Astrocyte of the hippocampus (primary cell): Measurements from ENCODE around the gene FOXL3.
"Not testable (repeated sequence)": the region's sequence is repeated elsewhere in the genome, so short reads cannot be mapped to it uniquely, and the experiment has no call there.

Experiments used
- DNase-seq: peaks from one replicate; pipeline ENCODE4 v3.0.0; 2011; ENCODE audit warnings: low read depth, low spot score

FOXL3 gene

DNA sequence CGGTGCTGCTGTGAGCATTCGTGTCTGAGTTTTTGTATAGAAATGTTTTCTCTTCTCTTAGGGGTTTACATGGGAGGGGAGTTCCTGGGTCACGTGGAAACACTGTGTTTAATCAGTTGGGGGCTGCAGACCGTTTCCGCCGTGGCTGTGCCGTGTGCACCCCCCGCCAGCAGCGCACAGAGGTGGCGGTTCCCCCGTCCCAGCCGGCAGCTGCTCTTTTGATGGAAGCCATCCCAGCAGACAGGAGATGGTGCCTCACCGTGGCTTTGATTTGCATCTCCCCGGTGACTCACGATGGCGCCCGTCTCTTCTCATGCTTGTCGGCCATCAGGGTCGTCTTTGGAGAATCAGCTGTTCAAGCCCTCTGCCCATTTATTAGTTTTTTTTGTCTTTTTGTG lies 34.9 kb upstream of the FOXL3 start:
- no peak for DNase-seq

DNA sequence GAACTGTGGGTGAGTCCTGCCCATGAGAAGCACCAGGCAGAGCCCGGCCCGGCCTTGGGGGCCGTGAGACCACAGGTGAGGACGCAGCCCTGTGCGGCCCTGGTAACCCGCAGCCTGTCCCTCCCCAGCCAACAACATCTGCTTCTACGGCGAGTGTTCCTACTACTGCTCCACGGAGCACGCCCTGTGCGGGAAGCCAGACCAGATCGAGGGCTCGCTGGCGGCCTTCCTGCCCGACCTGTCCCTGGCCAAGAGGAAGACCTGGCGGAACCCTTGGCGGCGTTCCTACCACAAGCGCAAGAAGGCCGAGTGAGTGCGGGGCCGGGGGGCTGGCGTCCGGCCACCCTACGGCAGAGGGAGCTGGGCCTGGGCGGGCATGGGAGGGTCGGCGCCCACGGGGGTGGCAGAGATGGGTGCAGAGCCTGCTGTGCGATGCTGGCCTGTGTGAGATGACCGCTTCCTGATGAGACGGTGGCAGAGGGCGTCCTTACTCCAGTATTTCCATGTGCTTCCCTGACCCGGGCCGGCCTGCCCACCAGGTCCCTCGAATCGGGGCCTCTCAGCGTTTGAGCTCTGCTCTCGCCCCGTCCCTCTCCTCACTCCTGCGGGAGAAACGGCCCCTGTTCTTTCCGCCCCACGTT lies 34.1 kb upstream of the FOXL3 start:
- no peak for DNase-seq

DNA sequence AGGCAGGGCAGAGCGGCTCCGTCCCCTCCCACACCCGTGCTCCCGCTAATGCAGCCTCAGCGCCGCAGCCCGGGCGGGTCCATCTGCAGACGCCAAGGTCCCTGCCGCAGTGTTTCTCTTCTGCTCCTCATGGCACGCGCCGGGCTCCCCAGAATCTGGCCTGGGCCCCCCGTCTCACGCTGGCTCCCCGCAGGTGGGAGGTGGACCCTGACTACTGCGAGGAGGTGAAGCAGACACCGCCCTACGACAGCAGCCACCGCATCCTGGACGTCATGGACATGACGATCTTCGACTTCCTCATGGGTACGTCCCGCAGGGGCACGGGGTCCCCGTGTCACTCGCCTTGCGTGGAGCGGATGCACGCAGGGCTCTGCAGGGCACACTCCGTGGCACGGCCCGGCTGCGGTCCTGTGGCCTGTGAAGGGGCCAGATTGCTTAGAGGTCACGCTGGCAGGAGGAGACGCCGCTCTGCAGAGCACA lies 33.5 kb upstream of the FOXL3 start:
- no peak for DNase-seq

DNA sequence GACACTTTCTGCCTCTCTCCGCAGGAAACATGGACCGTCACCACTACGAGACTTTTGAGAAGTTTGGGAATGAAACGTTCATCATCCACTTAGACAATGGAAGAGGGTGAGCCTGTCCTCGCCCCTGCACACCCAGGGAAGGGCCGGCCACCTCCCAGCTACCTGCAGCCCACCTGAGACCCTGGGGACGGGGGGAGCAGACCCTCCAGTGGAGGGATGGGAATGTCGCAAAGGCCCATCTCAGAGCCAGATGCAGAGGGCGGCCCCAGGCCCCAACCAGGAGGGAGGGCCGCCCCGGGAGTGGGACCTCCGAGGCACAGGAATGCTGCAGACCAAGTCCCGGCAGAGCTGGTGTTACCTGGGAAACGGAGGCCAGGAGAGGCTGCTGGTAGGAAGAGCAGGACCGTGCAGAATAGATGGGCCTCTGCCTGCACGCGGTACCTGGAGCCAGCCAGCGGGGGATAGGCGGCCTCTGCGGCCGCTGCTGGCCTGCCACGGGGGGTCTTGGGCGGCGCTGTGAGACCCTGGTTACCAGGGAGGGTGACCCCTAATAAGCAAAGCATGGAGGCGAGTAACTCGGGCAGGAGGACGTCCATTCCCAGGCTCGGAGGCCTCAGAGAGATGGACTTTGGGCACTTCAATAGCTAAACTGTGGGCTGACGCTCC lies 32.9 kb upstream of the FOXL3 start:
- DNase-seq, result no peak

DNA sequence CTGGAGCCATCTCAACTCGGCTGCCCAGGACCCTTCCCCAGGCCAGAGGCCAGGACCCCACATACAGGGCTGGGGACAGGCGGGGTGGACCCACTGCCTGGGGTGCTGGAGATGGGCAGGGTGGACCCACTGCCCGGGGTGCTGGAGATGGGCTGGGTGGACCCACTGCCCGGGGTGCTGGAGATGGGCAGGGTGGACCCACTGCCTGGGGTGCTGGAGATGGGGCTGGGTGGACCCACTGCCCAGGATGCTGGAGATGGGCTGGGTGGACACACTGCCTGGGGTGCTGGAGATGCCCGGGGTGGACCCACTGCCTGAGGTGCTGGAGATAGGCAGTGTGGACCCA lies 32.4 kb upstream of the FOXL3 start:
- no peak for DNase-seq

DNA sequence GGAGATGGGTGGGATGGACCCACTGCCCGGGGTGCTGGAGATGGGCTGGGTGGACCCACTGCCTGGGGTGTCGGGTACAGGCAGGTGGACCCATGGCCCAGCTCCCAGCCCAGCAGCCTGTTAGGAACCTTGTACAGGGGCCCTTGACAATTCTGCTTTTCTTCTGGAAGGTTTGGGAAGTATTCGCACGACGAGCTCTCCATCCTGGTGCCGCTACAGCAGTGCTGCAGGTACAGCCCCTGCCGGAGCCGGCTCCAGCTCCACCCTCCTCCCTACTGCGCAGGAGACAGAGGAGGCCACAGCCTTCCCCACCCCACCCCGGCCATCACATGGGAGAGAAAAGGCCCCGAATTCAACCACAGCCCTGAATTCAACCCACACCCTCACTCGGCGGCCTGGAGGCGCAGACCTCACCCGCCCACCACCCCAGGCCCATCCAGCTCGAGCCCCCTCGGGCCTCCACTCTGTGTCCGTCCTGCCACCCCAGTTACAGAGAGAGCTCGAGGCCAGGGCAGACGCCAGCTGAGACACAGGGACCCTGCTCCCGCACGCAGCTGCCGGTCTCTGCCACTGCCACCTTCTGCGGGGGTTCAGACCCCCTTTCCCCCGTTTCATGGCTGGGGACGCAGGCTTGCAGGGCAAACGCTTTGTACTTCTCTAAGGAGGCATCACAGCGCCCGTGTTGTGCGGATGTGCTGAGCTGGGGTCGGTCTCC lies 31.3 kb upstream of the FOXL3 start:
- no peak for DNase-seq

DNA sequence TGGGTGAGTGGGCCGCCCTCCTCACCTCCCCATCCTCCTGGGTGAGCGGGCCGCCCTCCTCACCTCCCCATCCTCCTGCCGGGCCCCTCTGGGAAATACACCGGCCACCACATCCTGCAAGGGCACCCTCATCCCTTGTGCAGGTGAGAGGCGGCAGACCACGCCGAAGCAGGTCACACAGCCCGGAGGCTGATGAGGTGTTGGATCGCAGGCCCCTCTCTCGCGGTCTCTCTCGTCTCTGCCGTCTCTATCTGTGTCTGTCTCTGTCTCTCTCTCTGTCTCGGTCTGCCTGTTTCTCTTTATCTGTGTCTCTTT lies 30.8 kb upstream of the FOXL3 start:
- DNase-seq, result no peak

DNA sequence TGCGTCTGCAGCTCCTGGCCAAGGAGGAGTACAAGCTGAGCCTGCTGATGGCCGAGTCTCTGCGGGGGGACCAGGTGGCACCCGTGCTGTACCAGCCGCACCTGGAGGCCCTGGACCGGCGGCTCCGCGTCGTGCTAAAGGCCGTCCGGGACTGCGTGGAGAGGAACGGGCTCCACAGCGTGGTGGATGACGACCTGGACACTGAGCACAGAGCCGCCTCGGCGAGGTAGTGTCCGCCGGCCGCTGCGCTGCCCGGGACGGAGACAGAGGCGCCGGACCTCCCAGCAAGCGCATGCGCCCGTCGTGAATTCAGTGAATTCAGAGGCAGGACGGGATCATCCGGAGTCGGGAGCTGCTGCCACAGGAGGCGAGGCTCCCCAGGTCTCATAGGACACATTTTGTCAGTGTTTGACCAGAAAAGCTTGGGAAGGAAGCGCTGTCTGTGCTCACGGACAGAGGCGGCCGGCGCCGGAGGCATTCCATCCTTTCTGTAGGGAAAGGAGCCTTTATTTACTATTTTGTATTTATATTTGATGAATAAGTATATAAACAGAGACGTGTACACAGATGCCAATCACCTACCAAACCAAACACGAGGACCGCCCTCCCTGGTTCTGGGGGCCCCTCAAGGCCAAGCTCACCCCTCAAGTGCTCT lies 30.1 kb upstream of the FOXL3 start:
- no peak for DNase-seq

DNA sequence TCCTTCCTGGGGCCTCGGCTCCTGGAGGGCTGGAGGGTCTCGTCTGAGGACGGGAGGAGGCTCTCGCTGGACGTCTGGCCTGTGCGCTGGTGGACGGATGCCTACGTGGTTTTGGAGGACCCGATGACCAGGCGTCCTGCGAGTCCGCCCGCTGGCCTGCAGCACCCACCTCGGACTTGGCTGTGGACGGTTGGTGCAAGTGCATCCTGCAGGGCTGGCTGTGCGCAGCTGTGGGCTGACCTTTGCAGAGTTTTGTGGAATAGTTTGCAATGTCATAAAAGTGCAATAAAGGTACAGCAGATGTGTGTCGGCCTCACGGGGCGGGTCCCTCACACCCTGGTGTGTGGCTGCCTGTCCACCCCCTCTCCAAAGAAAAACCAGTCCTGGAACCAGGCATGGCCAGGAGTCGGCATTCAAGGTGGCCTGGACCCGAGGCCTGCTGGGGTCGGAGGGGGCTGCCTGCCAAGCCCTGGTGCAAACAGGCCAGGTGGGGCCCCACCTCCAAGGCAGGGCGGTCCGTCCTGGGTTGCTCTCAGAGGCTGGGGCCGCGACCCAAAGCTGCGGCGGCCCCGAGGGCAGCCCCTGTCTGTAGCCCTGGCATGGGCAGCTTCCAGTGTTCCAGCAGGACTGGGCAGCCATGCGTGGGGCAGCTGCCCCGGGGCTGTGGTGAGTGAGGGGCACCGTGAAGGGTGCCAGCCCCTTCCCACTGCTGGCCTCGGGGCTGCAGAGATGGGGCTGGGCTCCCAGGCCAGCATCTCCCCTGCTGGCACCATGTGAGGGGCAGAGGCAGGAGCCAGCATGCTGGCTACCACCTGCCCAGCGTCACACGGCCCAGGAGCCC lies 29.3 kb upstream of the FOXL3 start:
- DNase-seq, result no peak

DNA sequence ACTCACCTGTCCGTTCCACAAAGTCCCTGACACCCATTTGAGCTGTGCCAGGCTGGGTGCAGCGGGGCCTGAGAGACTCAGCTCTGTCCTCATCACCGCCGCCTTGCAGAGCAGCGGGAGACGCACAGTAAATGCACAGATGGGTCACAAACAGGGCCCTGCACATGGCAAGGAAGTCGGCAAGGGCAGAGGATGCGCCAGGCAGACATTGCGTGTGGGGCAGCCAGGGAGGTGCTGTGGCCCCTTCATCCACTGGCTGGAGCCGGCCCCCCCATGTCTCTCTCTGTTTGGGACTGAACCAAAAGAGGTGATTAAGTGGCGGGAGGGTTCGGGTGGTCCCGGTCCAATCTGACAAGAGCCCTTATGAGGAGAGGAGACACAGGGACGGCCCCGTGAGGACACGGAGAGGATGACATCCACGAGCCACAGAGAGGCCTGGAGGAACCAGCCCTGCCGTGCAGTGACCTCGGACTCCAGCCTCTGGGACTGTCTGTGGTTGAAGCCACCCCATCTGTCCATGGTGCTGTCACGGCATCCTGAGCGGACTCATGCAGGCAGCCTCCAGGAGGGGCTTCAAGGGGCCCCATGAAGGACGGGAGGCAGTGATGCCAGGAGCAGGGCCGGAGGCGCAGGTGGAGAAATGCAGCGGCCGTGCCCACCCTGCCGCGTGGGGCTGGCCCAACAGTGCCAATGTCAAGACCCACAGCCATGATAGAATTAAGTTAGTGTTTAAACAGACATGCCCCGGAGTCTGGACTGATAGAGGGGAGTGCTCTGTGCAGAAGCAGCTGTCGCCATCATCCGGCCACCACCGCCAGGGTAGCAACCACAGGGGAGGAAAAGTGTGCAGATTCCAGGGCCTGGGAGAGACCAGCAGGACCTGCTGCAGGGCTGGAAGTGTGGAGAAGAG lies 28.4 kb upstream of the FOXL3 start:
- no peak for DNase-seq

DNA sequence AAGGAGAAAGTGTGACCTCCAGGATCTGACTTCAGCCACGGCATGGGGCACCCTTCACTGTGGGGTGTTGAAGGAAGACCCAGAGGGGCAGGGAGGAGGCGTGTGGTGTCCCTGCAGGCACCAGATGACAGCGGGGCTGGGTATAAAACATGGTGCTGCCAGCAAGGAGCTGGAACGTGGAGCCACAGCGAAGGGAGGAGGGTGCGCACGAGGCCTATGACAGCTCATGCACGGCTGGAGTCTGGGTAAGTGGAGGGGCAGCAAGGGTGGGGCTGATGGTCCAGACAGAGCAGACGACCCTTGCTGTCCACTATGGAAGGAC lies 27.8 kb upstream of the FOXL3 start:
- DNase-seq, result no peak

DNA sequence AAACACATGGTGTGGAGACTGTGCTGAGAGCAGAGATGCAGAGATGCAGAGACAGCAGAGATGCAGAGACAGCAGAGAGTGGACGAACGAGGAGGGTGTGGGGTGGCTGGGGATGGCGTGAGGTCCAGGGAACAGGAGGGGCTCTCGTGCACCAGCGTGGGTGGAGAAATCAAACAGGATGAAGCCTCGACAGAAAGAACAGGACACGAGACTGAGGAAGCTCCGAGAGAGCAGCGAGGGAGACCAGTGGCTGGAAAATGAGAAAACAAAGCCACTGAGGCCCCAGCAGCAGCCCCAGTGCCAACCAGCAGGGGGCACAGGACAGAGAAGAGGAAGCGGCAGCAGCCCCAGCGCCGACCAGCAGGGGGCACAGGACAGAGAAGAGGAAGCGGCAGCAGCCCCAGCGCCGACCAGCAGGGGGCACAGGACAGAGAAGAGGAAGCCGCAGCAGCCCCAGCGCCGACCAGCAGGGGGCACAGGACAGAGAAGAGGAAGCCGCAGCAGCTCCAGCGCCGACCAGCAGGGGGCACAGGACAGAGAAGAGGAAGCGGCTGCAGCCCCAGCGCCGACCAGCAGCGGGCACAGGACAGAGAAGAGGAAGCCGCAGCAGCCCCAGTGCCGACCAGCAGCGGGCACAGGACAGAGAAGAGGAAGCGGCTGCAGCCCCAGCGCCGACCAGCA lies 27.2 kb upstream of the FOXL3 start:
- not testable (repeated sequence) for DNase-seq

DNA sequence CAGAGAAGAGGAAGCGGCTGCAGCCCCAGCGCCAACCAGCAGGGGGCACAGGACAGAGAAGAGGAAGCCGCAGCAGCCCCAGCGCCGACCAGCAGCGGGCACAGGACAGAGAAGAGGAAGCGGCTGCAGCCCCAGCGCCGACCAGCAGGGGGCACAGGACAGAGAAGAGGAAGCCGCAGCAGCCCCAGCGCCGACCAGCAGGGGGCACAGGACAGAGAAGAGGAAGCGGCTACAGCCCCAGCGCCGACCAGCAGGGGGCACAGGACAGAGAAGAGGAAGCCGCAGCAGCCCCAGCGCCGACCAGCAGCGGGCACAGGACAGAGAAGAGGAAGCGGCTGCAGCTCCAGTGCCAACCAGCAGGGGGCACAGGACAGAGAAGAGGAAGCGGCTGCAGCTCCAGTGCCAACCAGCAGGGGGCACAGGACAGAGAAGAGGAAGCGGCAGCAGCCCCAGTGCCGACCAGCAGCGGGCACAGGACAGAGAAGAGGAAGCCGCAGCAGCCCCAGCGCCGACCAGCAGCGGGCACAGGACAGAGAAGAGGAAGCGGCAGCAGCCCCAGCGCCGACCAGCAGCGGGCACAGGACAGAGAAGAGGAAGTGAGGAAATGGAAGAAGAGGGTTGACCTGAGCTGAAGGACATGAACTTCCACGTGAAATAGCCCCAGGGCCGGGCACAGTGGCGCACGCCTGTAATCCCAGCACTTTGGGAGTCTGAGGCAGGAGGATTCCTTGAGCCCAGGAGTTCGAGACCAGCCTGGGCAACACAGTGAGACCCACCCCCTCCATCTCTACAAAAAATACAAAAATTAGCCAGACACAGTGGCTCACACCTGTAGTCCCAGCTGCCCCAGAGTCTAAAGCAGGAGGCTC lies 26.3 kb upstream of the FOXL3 start:
- not testable (repeated sequence) for DNase-seq

DNA sequence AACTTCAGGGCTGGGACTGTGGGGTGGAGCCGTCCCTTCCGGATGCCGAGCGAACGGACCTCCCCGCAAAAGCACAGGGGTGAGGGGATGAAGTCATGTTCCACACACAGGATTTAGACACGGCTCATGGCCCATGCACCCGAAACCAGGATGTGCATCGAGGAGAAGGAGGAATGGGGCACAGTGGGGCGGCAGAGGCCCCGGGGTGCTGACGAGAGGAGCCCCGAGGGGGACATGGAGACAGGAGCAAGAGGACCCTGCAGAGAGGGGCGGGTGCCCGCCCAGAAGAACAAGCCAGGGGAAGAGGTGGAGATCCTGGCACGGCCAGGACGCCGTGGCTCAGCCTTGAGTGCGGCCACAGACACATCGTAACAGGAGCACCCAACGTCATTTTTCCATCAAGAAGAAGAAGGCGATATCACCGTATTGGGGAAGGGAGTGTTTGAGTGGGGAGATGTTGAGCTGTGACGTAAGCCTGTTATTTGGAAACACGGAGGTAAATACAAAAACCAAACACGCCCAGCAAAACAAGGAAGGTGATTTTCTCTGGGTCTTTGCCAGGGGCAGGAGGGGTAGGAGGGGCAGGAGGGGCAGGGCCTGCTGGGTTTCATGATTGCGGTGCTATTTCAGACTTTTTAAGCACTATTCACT lies 25.3 kb upstream of the FOXL3 start:
- DNase-seq, result no peak

DNA sequence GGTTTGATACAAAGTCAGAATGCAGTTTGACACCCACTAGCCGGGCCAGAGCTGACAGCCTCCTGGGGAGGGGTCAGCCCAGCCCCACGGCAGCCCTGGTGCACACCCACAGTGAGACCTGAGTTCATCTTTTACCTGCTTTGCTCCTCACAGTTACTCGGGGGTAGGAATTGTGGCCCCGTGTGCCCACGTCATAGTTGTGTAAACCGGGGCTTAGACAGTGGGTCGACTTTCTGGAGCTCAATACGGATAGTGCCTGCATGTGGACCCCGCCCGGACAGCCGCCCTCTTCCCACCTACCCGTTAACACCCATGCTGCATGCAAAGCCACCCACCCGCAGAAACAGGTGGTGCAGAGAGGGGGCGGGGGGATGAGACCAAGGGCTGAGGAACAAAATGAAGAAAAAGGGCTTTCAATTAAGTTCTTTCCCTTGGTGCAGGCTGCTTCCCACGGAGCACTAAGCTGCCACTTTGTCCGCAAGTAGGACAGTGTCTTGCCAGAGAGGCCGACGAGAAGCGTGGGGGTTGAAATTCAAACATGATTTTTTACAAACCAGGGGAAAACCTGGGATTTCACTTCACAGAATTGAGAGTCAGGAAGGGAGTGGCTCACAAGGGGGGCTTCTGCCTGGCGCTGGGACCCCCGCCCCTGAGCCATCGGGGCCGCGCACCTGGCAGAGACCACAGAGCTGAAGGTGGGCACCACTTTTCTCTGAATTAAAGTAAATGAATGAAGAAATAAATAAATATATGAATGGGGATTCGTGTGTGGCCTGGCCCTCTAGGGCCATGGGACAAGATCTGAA lies 24.6 kb upstream of the FOXL3 start:
- no peak for DNase-seq

DNA sequence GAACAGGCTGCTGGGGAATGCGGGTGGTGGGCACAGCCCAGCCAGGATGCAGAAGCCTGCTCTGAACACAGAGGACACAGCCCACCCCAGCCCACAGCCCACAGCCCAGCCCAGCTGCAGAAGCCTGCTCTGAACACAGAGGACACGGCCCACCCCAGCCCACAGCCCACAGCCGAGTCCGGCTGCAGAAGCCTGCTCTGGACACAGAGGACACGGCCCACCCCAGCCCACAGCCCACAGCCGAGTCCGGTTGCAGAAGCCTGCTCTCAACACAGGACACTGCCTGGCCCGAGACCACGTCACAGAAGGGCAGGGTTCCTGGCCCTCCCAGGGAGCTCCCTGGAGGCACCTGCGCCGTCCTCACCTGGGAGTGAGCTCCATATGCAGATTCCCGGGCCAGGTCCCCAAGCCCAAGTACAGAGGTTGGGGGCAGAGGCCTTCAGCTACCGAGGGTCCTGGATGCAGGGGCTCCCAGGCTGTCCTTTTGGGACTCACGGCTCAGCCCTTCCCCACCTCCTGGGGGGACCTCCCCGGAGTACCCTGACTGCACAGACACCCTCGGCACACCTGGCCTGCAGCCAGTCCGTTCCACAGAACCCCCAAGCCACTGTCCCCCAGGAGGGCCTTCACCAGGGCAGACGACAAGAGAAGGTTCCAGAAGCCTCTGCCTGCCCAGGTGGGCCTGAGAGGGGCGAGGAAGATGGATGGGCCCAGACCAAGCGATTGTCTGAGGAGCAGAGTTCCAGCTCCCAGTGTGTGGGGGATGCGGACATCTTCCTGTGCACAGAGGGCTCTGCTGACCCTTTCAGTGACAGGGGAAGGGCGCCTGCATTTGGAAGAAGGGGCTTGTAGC lies 23.7 kb upstream of the FOXL3 start:
- DNase-seq, result no peak
